Measurements from ENCODE around the gene VAT1L.

- TF ChIP-seq EZH2phosphoT487 (IDR thresholded peaks at IDR 0.05; ENCODE audit: insufficient read depth, low read depth): no peak
- no peak for TF ChIP-seq EZH2 (IDR thresholded peaks at IDR 0.05; ENCODE audit: insufficient read depth, poor library complexity, severe bottlenecking)
These were observed 217.5 kb downstream of the VAT1L start for GRCh38 chr16:78005881-78006280.
